Measurements from ENCODE around the gene BEST1. TPM values are rescaled to one million over a fixed set of nuclear protein-coding genes. Genes with fewer than 3 reads are reported as not detected.

Gene BEST1
- 0.09 TPM in 1 of 2 replicates, not detected in the other for total RNA-seq (2016; rRNA removed; fragmentation: Illumina TruSeq; extraction: Trizol)
- 0.09 and 0.10 TPM in 2 replicates for total RNA-seq (2016; cell fraction: cytosol; rRNA removed; fragmentation: Illumina TruSeq; extraction: Trizol; ENCODE audit: low read depth)
- total RNA-seq (2016; cell fraction: insoluble cytoplasmic fraction; rRNA removed; fragmentation: Illumina TruSeq; extraction: Trizol) = 0.09 TPM in 1 of 2 replicates, not detected in the other
- total RNA-seq (2016; cell fraction: membrane; rRNA removed; fragmentation: Illumina TruSeq; extraction: Trizol) = 0.06 and 0.07 TPM in 2 replicates
- total RNA-seq (2016; cell fraction: nucleus; rRNA removed; fragmentation: Illumina TruSeq; extraction: Trizol) = 0.13 and 0.16 TPM in 2 replicates
- 0.65 and 2.3 TPM in 2 replicates for polyA plus RNA-seq (2011; rRNA removed)
- 0.24 and 0.96 TPM in 2 replicates for polyA plus RNA-seq (2011; cell fraction: cytosol; rRNA removed)
- 2.9 and 8.0 TPM in 2 replicates for polyA plus RNA-seq (2011; cell fraction: nucleus; rRNA removed)
- 1.1 and 1.9 TPM in 2 replicates for polyA plus RNA-seq (2012)
- polyA plus RNA-seq (2016; cell fraction: cytosol; fragmentation: Illumina TruSeq; extraction: Trizol; ENCODE audit: low read depth) = 1.3 and 1.4 TPM in 2 replicates
- 0.07 TPM in 1 of 2 replicates, not detected in the other for polyA plus RNA-seq (2016; cell fraction: insoluble cytoplasmic fraction; fragmentation: Illumina TruSeq; extraction: Trizol; ENCODE audit: low read depth)
- 0.37 and 0.43 TPM in 2 replicates for polyA plus RNA-seq (2016; cell fraction: membrane; fragmentation: Illumina TruSeq; extraction: Trizol; ENCODE audit: low read depth)
- not detected in 2 replicates for polyA plus RNA-seq (2016; cell fraction: nucleus; fragmentation: Illumina TruSeq; extraction: Trizol; ENCODE audit: insufficient read depth, low read depth)
- polyA minus RNA-seq (2011; rRNA and poly(A)+ RNA removed; ENCODE audit: low replicate concordance) = 0.28 and 1.6 TPM in 2 replicates
- polyA minus RNA-seq (2011; cell fraction: cytosol; rRNA and poly(A)+ RNA removed) = 0.44 and 0.79 TPM in 2 replicates
- 1.7 and 6.0 TPM in 2 replicates for polyA minus RNA-seq (2011; cell fraction: nucleus; rRNA and poly(A)+ RNA removed)
- percentile 34 among the genes with signal in this experiment for Bru-seq, nascent RNA
- percentile 27 among the genes with signal in this experiment for BruChase-seq, experiment 1, labeled RNA remaining after a 6-hour chase
- BruChase-seq, experiment 2, labeled RNA remaining after a 2-hour chase = percentile 22 among the genes with signal in this experiment
- long read RNA-seq, experiment 1, partial matches to known transcripts = 0 of 1 reads
- long read RNA-seq, experiment 1, other reads (novel, unspliced or antisense) = 1 of 1 reads
- long read RNA-seq, experiment 2, partial matches to known transcripts = 2 of 2 reads
- long read RNA-seq, experiment 2, other reads (novel, unspliced or antisense) = 0 of 2 reads

DNA sequence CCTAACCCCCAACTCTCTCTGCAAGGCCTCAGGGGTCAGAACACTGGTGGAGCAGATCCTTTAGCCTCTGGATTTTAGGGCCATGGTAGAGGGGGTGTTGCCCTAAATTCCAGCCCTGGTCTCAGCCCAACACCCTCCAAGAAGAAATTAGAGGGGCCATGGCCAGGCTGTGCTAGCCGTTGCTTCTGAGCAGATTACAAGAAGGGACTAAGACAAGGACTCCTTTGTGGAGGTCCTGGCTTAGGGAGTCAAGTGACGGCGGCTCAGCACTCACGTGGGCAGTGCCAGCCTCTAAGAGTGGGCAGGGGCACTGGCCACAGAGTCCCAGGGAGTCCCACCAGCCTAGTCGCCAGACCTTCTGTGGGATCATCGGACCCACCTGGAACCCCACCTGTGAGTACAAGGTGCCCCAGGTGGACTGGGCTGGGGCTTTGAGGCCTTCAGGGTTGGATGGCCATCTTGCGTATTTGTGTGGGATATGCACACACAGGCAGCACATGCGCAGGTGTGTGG lies at the start of gene BEST1:
BEST1 (plus strand) TSS at position 317 of the 513 bp plus-strand sequence. CDS start 1,456 bp downstream, outside the sequence.
- FAIRE-seq (no peak), ATAC-seq (no peak), DNase-seq (ENCODE audit: low spot score) (no peak)
- ChIA-PET POLR2A (interaction anchor here (0.8 to 10.3 kb wide), 27 partner anchors 11 to 158 kb away, joined by 3 to 138 read pairs (median 6); partner anchors contain the start of genes FEN1, FTH1 and TMEM258), CTCF (ENCODE audit: low intra/inter-chr PET ratio, low total read pairs) (interaction anchor here (4.9 kb wide), 1 partner anchor 51 kb away, joined by 124 read pairs; no protein-coding TSS in a partner anchor)
- peak within 1 kb of the TSS; percentile 64; the same call in 1 of the 2 replicates for H3K9ac ChIP-seq (ENCODE audit: insufficient read depth, low read depth, low read length)
- H3K4me2 ChIP-seq (ENCODE audit: low read depth, low read length) = peak within 1 kb of the TSS; percentile 69
- H2AFZ ChIP-seq (ENCODE audit: low read length) = no peak within 1 kb of the TSS
- peaks cover 35% of the 10 kb centered on the region for H3K4me1 ChIP-seq (ENCODE audit: insufficient read depth, low read length)
- H3K9me3 ChIP-seq (ENCODE audit: low read length) = no peaks in the 10 kb centered on the region
- H4K20me1 ChIP-seq (ENCODE audit: insufficient read depth, low read length) = no peaks in the 10 kb centered on the region
- H3K27me3 ChIP-seq (ENCODE audit: control insufficient read depth in 1 of 2, insufficient read depth in 2 of 2, low read length in 2 of 2) = peaks cover 0 to 12% of the 10 kb centered on the region in 2 experiments; a peak in 2 of 5 replicates
- 0 out of 2 replicates have a peak, but pooled peaks have one; percentile 2 for TF ChIP-seq THAP11 (CRISPR knock-in tag; IDR thresholded peaks at IDR 0.05)
- TF ChIP-seq, protein P1, sequence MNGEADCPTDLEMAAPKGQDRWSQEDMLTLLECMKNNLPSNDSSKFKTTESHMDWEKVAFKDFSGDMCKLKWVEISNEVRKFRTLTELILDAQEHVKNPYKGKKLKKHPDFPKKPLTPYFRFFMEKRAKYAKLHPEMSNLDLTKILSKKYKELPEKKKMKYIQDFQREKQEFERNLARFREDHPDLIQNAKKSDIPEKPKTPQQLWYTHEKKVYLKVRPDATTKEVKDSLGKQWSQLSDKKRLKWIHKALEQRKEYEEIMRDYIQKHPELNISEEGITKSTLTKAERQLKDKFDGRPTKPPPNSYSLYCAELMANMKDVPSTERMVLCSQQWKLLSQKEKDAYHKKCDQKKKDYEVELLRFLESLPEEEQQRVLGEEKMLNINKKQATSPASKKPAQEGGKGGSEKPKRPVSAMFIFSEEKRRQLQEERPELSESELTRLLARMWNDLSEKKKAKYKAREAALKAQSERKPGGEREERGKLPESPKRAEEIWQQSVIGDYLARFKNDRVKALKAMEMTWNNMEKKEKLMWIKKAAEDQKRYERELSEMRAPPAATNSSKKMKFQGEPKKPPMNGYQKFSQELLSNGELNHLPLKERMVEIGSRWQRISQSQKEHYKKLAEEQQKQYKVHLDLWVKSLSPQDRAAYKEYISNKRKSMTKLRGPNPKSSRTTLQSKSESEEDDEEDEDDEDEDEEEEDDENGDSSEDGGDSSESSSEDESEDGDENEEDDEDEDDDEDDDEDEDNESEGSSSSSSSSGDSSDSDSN (CRISPR knock-in tag; IDR thresholded peaks at IDR 0.05) = peak; percentile 32; the same call in 1 of the 2 replicates
- peak in 1 of 2 experiments; percentile 9; a peak in 1 of 4 replicates for TF ChIP-seq POLR2A (IDR thresholded peaks at IDR 0.05; ENCODE audit: insufficient read depth in 1 of 2, low read depth in 2 of 2, low read length in 2 of 2)
- TF ChIP-seq ZNF225 (CRISPR knock-in tag; IDR thresholded peaks at IDR 0.05) = peak; percentile 46; the same call in 1 of the 2 replicates
- TF ChIP-seq ZC3H4 (CRISPR knock-in tag; IDR thresholded peaks at IDR 0.05; ENCODE audit: borderline replicate concordance) = peak; percentile 62; the same call in 1 of the 2 replicates
- TF ChIP-seq SSRP1 (CRISPR knock-in tag; IDR thresholded peaks at IDR 0.05) = no peak
- TF ChIP-seq HNRNPL (IDR thresholded peaks at IDR 0.05; ENCODE audit: low read depth, low read length) = peak; percentile 74; the same call in 1 of the 2 replicates
- no peak for TF ChIP-seq PHF20 (CRISPR knock-in tag; IDR thresholded peaks at IDR 0.05)
- peak; percentile 15; the same call in 1 of the 2 replicates for TF ChIP-seq NR2C2 (CRISPR knock-in tag; IDR thresholded peaks at IDR 0.05; ENCODE audit: borderline replicate concordance)
- intact Hi-C loops (cut with micrococcal nuclease; ENCODE audit: unreplicated experiment) (no loop called here), in situ Hi-C loops (cut with HindIII; ENCODE audit: extremely low pct_ligation_motif_present, low pct_unique_long_range_greater_than_20kb) (no loop called here)
- no peaks in the 10 kb centered on the region for H3K79me2 ChIP-seq (ENCODE audit: insufficient read depth, low read length)
- 68% methylated on average over 5 of the region's 8 CpGs for WGBS (ENCODE audit: low lambda C conversion rate)
- H3K27ac ChIP-seq (ENCODE audit: extremely low read length, insufficient read depth, low read length) = no peak within 1 kb of the TSS
- TSS peak; percentile 95 for BruUV-seq (replicated peaks)
- no peaks in the 10 kb centered on the region for H3K36me3 ChIP-seq (replicated peaks in 1 of 2; ENCODE audit: control insufficient read depth in 1 of 2, insufficient read depth in 2 of 2, low read length in 2 of 2)
- H3K4me3 ChIP-seq (replicated peaks in 1 of 3; ENCODE audit: insufficient read depth in 1 of 3, low read depth in 2 of 3, low read length in 3 of 3) = peak within 1 kb of the TSS in 1 of 3 experiments; percentile 40; a peak in 1 of 6 replicates
